ENCODE results near the gene ARMC7. TPM values are rescaled to one million over a fixed set of nuclear protein-coding genes. Genes with fewer than 3 reads are reported as not detected.
"Not testable (repeated sequence)": the region's sequence is repeated elsewhere in the genome, so short reads cannot be mapped to it uniquely, and the experiment has no call there.

ARMC7 gene
- total RNA-seq, 4 donors from 2014 or later, result 7.5 to 15.5 (median 10.5) TPM

DNA sequence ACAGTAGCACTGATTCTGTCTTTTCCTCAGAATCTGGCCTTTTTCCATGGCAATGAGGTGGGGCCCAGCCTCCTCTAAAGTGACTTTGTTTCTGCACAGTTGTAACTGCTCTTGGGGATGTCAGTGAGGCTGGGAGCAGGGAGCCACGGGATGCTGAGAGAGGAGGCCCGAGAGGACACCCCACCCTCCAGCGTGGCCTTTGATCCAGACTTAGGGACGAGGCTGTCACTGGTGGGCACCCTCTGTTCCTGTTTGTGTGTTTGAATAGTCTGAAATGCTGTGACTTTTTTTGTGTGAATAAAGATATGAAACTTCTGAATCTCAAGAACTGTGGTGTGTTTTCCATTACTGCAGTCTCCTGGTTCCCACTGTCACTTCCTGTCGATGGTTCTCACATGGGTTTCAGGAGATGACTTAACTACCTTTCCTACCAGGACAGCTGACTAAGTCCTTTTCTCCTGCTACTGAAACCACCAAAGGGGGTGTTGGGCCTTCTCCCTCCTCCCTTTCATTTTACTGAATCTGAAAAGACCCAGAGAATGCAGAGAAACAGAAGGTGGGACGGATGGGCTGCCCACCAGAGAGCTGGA lies 44.1 kb upstream of the ARMC7 start:
- Histone ChIP-seq H3K4me3 (no peak overlapping the region), H3K9me3 (no peaks in the 10 kb centered on the region), H3K27ac (no peak overlapping the region), H3K27me3 (no peaks in the 10 kb centered on the region), H3K4me1 (no peaks in the 10 kb centered on the region), H3K36me3 (peaks cover 50% of the 10 kb centered on the region)
- TF ChIP-seq, protein P1, sequence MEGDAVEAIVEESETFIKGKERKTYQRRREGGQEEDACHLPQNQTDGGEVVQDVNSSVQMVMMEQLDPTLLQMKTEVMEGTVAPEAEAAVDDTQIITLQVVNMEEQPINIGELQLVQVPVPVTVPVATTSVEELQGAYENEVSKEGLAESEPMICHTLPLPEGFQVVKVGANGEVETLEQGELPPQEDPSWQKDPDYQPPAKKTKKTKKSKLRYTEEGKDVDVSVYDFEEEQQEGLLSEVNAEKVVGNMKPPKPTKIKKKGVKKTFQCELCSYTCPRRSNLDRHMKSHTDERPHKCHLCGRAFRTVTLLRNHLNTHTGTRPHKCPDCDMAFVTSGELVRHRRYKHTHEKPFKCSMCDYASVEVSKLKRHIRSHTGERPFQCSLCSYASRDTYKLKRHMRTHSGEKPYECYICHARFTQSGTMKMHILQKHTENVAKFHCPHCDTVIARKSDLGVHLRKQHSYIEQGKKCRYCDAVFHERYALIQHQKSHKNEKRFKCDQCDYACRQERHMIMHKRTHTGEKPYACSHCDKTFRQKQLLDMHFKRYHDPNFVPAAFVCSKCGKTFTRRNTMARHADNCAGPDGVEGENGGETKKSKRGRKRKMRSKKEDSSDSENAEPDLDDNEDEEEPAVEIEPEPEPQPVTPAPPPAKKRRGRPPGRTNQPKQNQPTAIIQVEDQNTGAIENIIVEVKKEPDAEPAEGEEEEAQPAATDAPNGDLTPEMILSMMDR (IDR thresholded peaks at IDR 0.05), result no peak
- TF ChIP-seq POLR2AphosphoS5 (IDR thresholded peaks at IDR 0.05) (no peak), EP300 (IDR thresholded peaks at IDR 0.05) (no peak), POLR2A (IDR thresholded peaks at IDR 0.05) (no peak)
- no peak for DNase-seq (ENCODE audit: low spot score in 2 of 2)
- WGBS, result 69% methylated on average over 6 of the region's 6 CpGs

DNA sequence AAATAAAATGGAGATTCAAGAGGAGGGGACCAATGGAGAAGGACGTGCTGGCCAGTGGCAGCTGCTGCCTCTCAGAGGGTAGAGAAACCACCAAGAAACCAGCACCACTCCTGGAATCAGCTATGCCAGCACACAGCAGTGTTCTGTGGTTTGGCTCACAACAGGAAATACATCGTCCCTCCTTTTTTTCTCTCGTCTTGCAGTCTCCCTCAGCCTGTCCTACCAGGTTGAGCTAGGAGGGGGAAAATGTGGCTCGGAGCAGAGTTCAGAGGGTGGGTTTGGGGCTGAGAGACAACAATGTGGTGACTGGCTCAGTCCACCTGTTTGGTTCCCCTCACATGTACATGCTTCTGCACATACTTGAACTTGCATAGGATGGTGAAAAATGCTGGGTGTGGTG lies 41.9 kb upstream of the ARMC7 start:
- H3K36me3 ChIP-seq, result peaks cover 28% of the 10 kb centered on the region

DNA sequence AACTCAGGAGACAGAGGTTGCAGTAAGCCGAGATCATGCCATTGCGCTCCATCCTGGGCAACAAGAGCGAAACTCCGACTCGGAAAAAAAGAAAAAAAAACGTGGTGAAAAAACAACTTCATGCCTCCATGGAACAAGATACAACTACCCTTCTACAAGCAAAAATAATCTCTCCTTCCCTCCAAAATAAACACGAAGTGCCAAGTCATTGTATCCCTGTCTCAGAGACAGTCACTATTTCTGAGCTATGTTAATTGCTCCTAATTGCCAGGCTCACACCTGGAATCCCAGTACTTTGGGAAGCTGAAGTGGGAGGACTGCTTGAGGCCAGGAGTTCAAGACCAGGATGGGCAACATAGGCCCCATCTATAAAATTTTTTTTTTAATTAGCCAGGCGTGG lies 41.0 kb upstream of the ARMC7 start:
- no peak for DNase-seq (ENCODE audit: low spot score in 2 of 2)
- TF ChIP-seq, protein P1 (IDR thresholded peaks at IDR 0.05), result no peak
- TF ChIP-seq POLR2AphosphoS5 (IDR thresholded peaks at IDR 0.05) (no peak), POLR2A (IDR thresholded peaks at IDR 0.05) (no peak), EP300 (IDR thresholded peaks at IDR 0.05) (no peak)
- no peak overlapping the region for H3K27ac ChIP-seq
- H3K27me3 ChIP-seq, result no peaks in the 10 kb centered on the region
- WGBS, result 86% methylated on average over 8 of the region's 8 CpGs
- no peaks in the 10 kb centered on the region for H3K9me3 ChIP-seq
- H3K36me3 ChIP-seq, result peaks cover 19% of the 10 kb centered on the region
- no peak overlapping the region for H3K4me3 ChIP-seq
- peaks cover 6% of the 10 kb centered on the region for H3K4me1 ChIP-seq

More for the DNA sequence above, 41.9 kb upstream of the ARMC7 start:
- H3K9me3 ChIP-seq, result no peaks in the 10 kb centered on the region
- no peak for DNase-seq (ENCODE audit: low spot score in 2 of 2)
- no peak overlapping the region for H3K4me3 ChIP-seq
- no peak for TF ChIP-seq POLR2AphosphoS5 (IDR thresholded peaks at IDR 0.05)
- TF ChIP-seq POLR2A (IDR thresholded peaks at IDR 0.05), result no peak
- TF ChIP-seq EP300 (IDR thresholded peaks at IDR 0.05), result no peak
- TF ChIP-seq, protein P1 (IDR thresholded peaks at IDR 0.05), result no peak
- H3K27ac ChIP-seq, result no peak overlapping the region
- H3K27me3 ChIP-seq, result no peaks in the 10 kb centered on the region
- 65% methylated on average over 4 of the region's 4 CpGs for WGBS
- H3K4me1 ChIP-seq, result no peaks in the 10 kb centered on the region

DNA sequence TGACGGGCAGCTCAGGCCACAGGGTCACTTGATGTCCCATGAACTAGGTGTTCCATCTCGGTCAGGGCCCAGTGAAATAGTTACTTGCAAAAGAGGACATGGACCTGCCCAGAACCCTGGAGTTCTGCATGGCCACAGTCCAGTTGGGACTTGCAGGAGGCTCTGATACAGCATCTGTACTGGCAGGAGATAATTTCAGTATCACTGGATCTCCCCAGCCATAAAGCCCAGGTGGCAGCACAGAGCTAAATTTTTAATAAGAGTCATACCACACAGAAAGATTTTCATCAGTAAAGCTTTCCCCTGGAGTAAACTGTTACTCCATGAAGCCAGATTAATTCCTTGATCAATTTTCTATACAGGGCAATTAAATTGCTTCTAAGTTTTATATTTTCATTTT lies 40.0 kb upstream of the ARMC7 start:
- H3K9me3 ChIP-seq, result no peaks in the 10 kb centered on the region
- no peak for DNase-seq (ENCODE audit: low spot score in 2 of 2)

DNA sequence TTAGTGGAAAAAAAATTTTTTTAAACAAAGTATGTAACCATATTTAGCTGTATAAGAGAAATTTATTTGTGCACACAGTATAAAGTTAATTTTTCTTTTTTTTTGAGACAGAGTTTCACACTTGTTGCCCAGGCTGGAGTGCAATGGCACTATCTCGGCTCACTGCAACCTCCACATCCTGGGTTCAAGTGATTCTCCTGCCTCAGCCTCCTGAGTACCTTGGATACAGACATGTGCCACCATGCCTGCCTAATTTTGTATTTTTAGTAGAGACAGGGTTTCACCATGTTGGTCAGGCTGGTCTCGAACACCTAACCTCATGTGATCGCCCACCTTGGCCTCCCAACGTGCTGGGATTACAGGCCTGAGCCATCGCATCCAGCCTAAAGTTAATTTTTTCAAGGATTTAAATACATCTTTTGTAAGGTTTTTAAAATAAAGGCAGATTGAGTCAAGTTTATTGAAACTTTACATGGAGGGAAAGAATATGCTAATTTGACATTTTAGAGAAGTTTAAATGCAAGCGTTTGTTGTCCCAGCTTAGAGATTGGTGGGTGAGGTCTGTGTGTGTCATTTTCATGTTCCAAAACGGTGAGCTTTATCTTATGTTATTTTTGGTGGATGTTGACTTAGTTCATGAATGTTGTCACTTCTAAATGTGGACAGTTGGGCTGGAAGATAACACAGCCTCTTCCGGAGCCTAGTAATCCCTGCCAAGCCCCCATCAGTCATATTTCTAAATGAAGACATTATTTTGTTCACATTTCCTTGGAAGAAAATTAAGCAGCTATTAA lies 38.1 kb upstream of the ARMC7 start:
- H3K36me3 ChIP-seq; DNase-seq (ENCODE audit: low spot score in 2 of 2); H3K27me3 ChIP-seq; H3K9me3 ChIP-seq; H3K27ac ChIP-seq; H3K4me3 ChIP-seq: not testable (repeated sequence)
- WGBS, result 89% methylated on average over 8 of the region's 8 CpGs
- peaks cover 10% of the 10 kb centered on the region for H3K4me1 ChIP-seq

More for the DNA sequence above, 40.0 kb upstream of the ARMC7 start:
- Histone ChIP-seq H3K36me3 (peaks cover 9% of the 10 kb centered on the region), H3K27me3 (no peaks in the 10 kb centered on the region), H3K27ac (no peak overlapping the region), H3K4me3 (no peak overlapping the region), H3K4me1 (peaks cover 10% of the 10 kb centered on the region)
- TF ChIP-seq EP300 (IDR thresholded peaks at IDR 0.05), result no peak
- TF ChIP-seq, protein P1 (IDR thresholded peaks at IDR 0.05), result no peak
- no peak for TF ChIP-seq POLR2A (IDR thresholded peaks at IDR 0.05)
- no peak for TF ChIP-seq POLR2AphosphoS5 (IDR thresholded peaks at IDR 0.05)
- WGBS, result 72% methylated on average over 2 of the region's 2 CpGs

DNA sequence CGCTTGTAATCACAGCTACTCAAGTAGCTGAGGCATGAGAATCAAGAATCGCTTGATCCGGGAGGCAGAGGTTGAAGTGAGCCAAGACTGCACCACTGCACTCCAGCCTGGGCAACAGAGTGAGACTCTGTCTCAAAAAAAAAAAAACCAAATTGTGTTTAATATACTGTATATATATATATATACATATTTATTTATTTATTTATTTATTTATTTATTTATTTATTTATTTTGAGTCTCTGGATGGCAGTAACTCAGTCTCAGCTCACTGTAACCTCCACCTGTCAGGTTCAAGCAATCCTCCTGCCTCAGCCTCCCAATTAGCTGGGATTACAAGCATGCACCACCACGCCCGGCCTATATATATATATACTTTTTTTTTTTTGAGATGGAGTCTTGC lies 36.9 kb upstream of the ARMC7 start:
- H3K9me3 ChIP-seq; H3K27me3 ChIP-seq; DNase-seq (ENCODE audit: low spot score in 2 of 2); H3K36me3 ChIP-seq; H3K4me3 ChIP-seq; H3K27ac ChIP-seq: not testable (repeated sequence)
- H3K4me1 ChIP-seq, result peaks cover 22% of the 10 kb centered on the region
- 90% methylated on average over 5 of the region's 5 CpGs for WGBS

Measured in suprapubic skin (tissue), 4 donors.